SK-N-SH (cell line): ENCODE data around the gene ZNF804A. TPM values are rescaled to one million over a fixed set of nuclear protein-coding genes. Genes with fewer than 3 reads are reported as not detected.

Source experiments
- CTCF ChIA-PET: fragments of 300-600, 350-600 bp; formaldehyde crosslinking; extraction: SDS; loops from one replicate; lab custom pipeline; 2021; lab: Yijun Ruan, JAX
- POLR2A ChIA-PET: fragments of 350-600 bp; sonication (Branson Sonifier 250); formaldehyde crosslinking; extraction: SDS; loops from one replicate; lab custom pipeline; 2020; ENCODE audit warnings: antibody characterized with exemption, inconsistent platforms; lab: Yijun Ruan, JAX
- DNase-seq: peaks from one replicate; pipeline ENCODE4 v3.0.0; 2012
- H2AFZ ChIP-seq: fragments of 200-600 bp; sonication (generic); 2 replicates; pipeline ENCODE4 v1.8.1; 2016; ENCODE audit warnings: antibody characterized with exemption, mild to moderate bottlenecking, low read depth
- H3F3A ChIP-seq: fragments of 200-600 bp; sonication (generic); replicated peaks from 2 replicates; pipeline ENCODE3; 2016; ENCODE audit warnings: antibody characterized with exemption, mild to moderate bottlenecking; ENCODE audit not compliant: insufficient read depth
- H3K27ac ChIP-seq, 2 experiments: fragments of 200-500 bp in 1 of 2; fragments of 200-600 bp in 1 of 2; sonication (Bioruptor generic) in 1 of 2; sonication (generic), shearing (Covaris generic) in 1 of 2; 2 replicates each; pipeline versions ENCODE4 v1.5.1 to v1.6.1; 2014 to 2016; ENCODE audit warnings: low read depth in 2 of 2, inconsistent platforms in 1 of 2, low read length in 1 of 2, mild to moderate bottlenecking in 1 of 2, mixed read lengths in 1 of 2
- H3K27me3 ChIP-seq: fragments of 200-600 bp; sonication (generic), shearing (Covaris generic); 2 replicates; pipeline ENCODE4 v1.6.1; 2016; ENCODE audit warnings: mixed run types; ENCODE audit not compliant: insufficient read depth
- H3K36me3 ChIP-seq, 2 experiments: fragments of 200-500 bp in 1 of 2; fragments of 200-600 bp in 1 of 2; sonication (Bioruptor generic) in 1 of 2; sonication (generic) in 1 of 2; replicated peaks in 1 of 2; 2 replicates each; pipeline versions ENCODE3 to v1.5.1; 2014 to 2016; ENCODE audit warnings: low read length in 1 of 2, mild to moderate bottlenecking in 1 of 2; ENCODE audit not compliant: insufficient read depth in 2 of 2, control insufficient read depth in 1 of 2
- H3K4me1 ChIP-seq, 2 experiments: fragments of 200-500 bp in 1 of 2; fragments of 200-600 bp in 1 of 2; sonication (Bioruptor generic) in 1 of 2; sonication (generic), shearing (Covaris generic) in 1 of 2; 2 replicates each; pipeline versions ENCODE4 v1.5.1 to v1.6.1; 2014 to 2016; ENCODE audit warnings: low read depth in 1 of 2, low read length in 1 of 2, mixed run types in 1 of 2; ENCODE audit not compliant: insufficient read depth in 2 of 2, control insufficient read depth in 1 of 2
- H3K4me2 ChIP-seq: fragments of 200-600 bp; sonication (generic), shearing (Covaris generic); 2 replicates; pipeline ENCODE4 v1.6.1; 2017; ENCODE audit warnings: mixed run types
- H3K4me3 ChIP-seq, 2 experiments: fragments of 200-500 bp in 1 of 2; fragments of 200-600 bp in 1 of 2; sonication (Bioruptor generic) in 1 of 2; sonication (generic), shearing (Covaris generic) in 1 of 2; 2 replicates each; pipeline versions ENCODE4 v1.5.1 to v1.8.1; 2014 to 2016; ENCODE audit warnings: low read depth in 2 of 2, inconsistent platforms in 1 of 2, low read length in 1 of 2, mild to moderate bottlenecking in 1 of 2, mixed read lengths in 1 of 2, moderate library complexity in 1 of 2
- H3K79me2 ChIP-seq: fragments of 200-600 bp; sonication (generic); 2 replicates; pipeline ENCODE4 v1.8.1; 2017; ENCODE audit warnings: mild to moderate bottlenecking; ENCODE audit not compliant: insufficient read depth
- H3K9ac ChIP-seq: fragments of 200-600 bp; sonication (generic); 2 replicates; pipeline ENCODE4 v1.6.1; 2017; ENCODE audit warnings: mixed run types
- H3K9me2 ChIP-seq: fragments of 200-600 bp; sonication (generic); 2 replicates; pipeline ENCODE4 v1.6.1; 2017; ENCODE audit warnings: mixed run types
- H3K9me3 ChIP-seq: fragments of 200-600 bp; sonication (generic); 2 replicates; pipeline ENCODE4 v1.6.1; 2017; ENCODE audit warnings: mixed run types, mild to moderate bottlenecking, moderate library complexity
- H4K20me1 ChIP-seq: fragments of 200-600 bp; sonication (generic); 2 replicates; pipeline ENCODE4 v1.6.1; 2017; ENCODE audit warnings: mild to moderate bottlenecking, mixed run types; ENCODE audit not compliant: insufficient read depth
- CHD2 ChIP-seq: fragments of 150-350 bp; IDR thresholded peaks from 2 replicates; pipeline ENCODE4 v1.6.1; 2018; ENCODE audit warnings: low read length; ENCODE audit not compliant: partially characterized antibody
- ELF1 ChIP-seq: IDR thresholded peaks from 2 replicates; pipeline ENCODE4 v1.4.0; 2012
- EZH2phosphoT487 ChIP-seq: fragments of 200-600 bp; sonication (generic); IDR thresholded peaks from 2 replicates; pipeline ENCODE4 v1.6.1; 2017; ENCODE audit warnings: low read depth, mixed run types, mild to moderate bottlenecking, antibody characterized with exemption, moderate library complexity, borderline replicate concordance
- FOSL2 ChIP-seq: IDR thresholded peaks from 2 replicates; pipeline ENCODE4 v1.4.0; 2012; ENCODE audit warnings: low read depth, mild to moderate bottlenecking, moderate library complexity, borderline replicate concordance
- FOXM1 ChIP-seq: IDR thresholded peaks from 2 replicates; pipeline ENCODE4 v1.4.0; 2012; ENCODE audit warnings: low read depth, mild to moderate bottlenecking
- GABPA ChIP-seq: IDR thresholded peaks from 2 replicates; pipeline ENCODE4 v1.4.0; 2012; ENCODE audit warnings: low read depth, mild to moderate bottlenecking
- GATA2 ChIP-seq: sonication (generic); formaldehyde crosslinking; IDR thresholded peaks from 2 replicates; pipeline ENCODE4 v1.5.0; 2020; ENCODE audit warnings: mild to moderate bottlenecking, missing genetic modification reagents
- IRF3 ChIP-seq: fragments of 150-350 bp; IDR thresholded peaks from 2 replicates; pipeline ENCODE4 v1.6.1; 2016; ENCODE audit warnings: mild to moderate bottlenecking, low read depth, low read length
- MXI1 ChIP-seq: IDR thresholded peaks from 2 replicates; pipeline ENCODE4 v1.6.1; 2012; ENCODE audit warnings: mild to moderate bottlenecking, low read depth, low read length, improper control_type of control experiment
- NFIC ChIP-seq: IDR thresholded peaks from 2 replicates; pipeline ENCODE4 v1.4.0; 2012; ENCODE audit warnings: borderline replicate concordance
- NRF1 ChIP-seq: IDR thresholded peaks from 2 replicates; pipeline ENCODE4 v1.6.1; 2012; ENCODE audit warnings: low read depth, mild to moderate bottlenecking, low read length
- POLR2AphosphoS5 ChIP-seq: IDR thresholded peaks from 2 replicates; pipeline ENCODE4 v1.6.1; 2012; ENCODE audit warnings: low read depth, low read length
- RAD21 ChIP-seq: IDR thresholded peaks from 2 replicates; pipeline ENCODE4 v1.6.1; 2012; ENCODE audit warnings: mild to moderate bottlenecking, low read length
- RFX5 ChIP-seq: IDR thresholded peaks from 2 replicates; pipeline ENCODE4 v1.6.1; 2012; ENCODE audit warnings: mild to moderate bottlenecking, improper control_type of control experiment, low read length
- RXRA ChIP-seq: IDR thresholded peaks from 2 replicates; pipeline ENCODE4 v1.4.0; 2012; ENCODE audit warnings: low read depth, mild to moderate bottlenecking, borderline replicate concordance
- SIN3A ChIP-seq: IDR thresholded peaks from 2 replicates; pipeline ENCODE4 v1.6.1; 2012; ENCODE audit warnings: low read depth, mild to moderate bottlenecking, low read length, moderate library complexity, borderline replicate concordance
- SMC3 ChIP-seq: IDR thresholded peaks from 2 replicates; pipeline ENCODE4 v1.6.1; 2012; ENCODE audit warnings: low read depth, low read length, improper control_type of control experiment
- TAF1 ChIP-seq: IDR thresholded peaks from 2 replicates; pipeline ENCODE4 v1.6.1; 2012; ENCODE audit warnings: low read depth, mild to moderate bottlenecking, low read length, moderate library complexity, borderline replicate concordance
- TCF12 ChIP-seq: IDR thresholded peaks from 2 replicates; pipeline ENCODE4 v1.4.0; 2012
- USF1 ChIP-seq: IDR thresholded peaks from 2 replicates; pipeline ENCODE4 v1.4.0; 2012; ENCODE audit warnings: low read depth, borderline replicate concordance
- YY1 ChIP-seq: IDR thresholded peaks from 2 replicates; pipeline ENCODE4 v1.4.0; 2012; ENCODE audit warnings: low read depth, mild to moderate bottlenecking
- ZBTB33 ChIP-seq: IDR thresholded peaks from 2 replicates; pipeline ENCODE4 v1.4.0; 2012; ENCODE audit warnings: low read depth, borderline replicate concordance
- WGBS: methylation state at CpG from one replicate; pipeline ENCODE4 v1.1.6; 2017; ENCODE audit warnings: low lambda C conversion rate; 5-methylcytosine and 5-hydroxymethylcytosine counted together
- polyA plus RNA-seq, 3 experiments: library from polyadenylated mRNA; depleted of rRNA; stranded (reverse); fragments of >200 nt; gene quantifications; 2 replicates each; pipeline ENCODE4 v1.2.3, GENCODE V29; 2012
- TF ChIP-seq, protein P1 (sequence below): IDR thresholded peaks from 2 replicates; pipeline ENCODE4 v1.6.1; 2012; ENCODE audit warnings: mild to moderate bottlenecking, low read depth, low read length, moderate library complexity
- TF ChIP-seq, protein P2 (sequence below): IDR thresholded peaks from 2 replicates; pipeline ENCODE4 v1.4.0; 2012; ENCODE audit warnings: low read depth

The ZNF804A gene
- polyA plus RNA-seq, 1 of the 3 experiments (the other 2 are of a cell fraction): 0.02 TPM

DNA sequence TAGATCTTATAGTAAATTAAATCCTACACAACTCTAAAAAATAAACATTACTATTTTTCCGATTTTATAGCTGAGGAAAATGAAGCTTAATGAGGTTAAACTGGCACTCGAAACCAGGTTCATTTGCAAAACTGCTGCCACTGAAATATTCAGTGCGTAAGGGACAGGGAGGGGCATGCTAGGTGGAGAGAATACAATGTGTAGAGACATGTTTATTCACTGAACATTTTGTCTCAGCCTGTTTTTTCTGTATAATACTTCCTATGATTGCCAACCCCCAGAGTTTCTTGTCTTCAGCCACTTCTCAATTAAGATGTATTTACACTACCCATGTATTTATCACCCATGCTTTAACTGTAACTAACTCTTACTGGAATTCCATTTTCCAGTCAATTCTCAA, 31.6 kb upstream of the ZNF804A start (continued):
- no peak for TF ChIP-seq USF1
- TF ChIP-seq TAF1: no peak
- TF ChIP-seq ELF1: no peak
- no peak for TF ChIP-seq POLR2AphosphoS5
- no peak for TF ChIP-seq NRF1
- TF ChIP-seq FOXM1: no peak
- TF ChIP-seq SIN3A: no peak
- TF ChIP-seq RXRA: no peak
- no peak for TF ChIP-seq FOSL2
- no peak for TF ChIP-seq GABPA

DNA sequence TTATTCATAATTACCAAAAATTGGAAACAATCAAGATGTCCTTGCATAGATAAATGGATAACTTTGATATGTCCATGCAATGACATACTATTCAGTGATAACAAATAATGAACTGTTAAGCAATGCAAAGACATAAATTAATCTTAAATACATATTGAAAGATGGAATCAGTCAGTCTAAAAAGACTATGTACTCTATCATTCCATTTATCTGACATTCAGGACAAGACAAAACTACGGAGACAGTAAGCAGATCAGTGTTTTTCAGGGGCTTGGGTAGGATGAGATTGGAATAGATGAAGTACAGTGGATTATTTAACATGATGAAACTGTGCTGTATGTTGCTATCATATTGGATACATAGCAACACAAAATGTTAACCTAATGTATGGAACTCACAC, 21.3 kb upstream of the ZNF804A start:
- Histone ChIP-seq H3K27me3 (no peaks in the 10 kb centered on the region), H3K4me1 (no peaks in the 10 kb centered on the region; a peak in 1 of 4 replicates), H3K79me2 (no peaks in the 10 kb centered on the region), H4K20me1 (no peaks in the 10 kb centered on the region), H3K9ac (no peak overlapping the region), H3K36me3 (no peaks in the 10 kb centered on the region), H3K27ac (no peak overlapping the region), H3K9me3 (no peaks in the 10 kb centered on the region), H3F3A (no peaks in the 10 kb centered on the region), H3K4me3 (no peak overlapping the region), H2AFZ (no peak overlapping the region), H3K9me2 (no peaks in the 10 kb centered on the region), H3K4me2 (no peak overlapping the region)
- WGBS: 28% methylated on average over 1 of the region's 1 CpG
- CTCF ChIA-PET: no interaction called here
- POLR2A ChIA-PET: no interaction called here
- DNase-seq: peak; percentile 33
- TF ChIP-seq GATA2 (CRISPR knock-in tag) (peak; percentile 95), TCF12 (peak; percentile 15; the same call in 1 of the 2 replicates), TAF1 (no peak), RFX5 (no peak), NFIC (no peak), RAD21 (no peak), GABPA (no peak), ELF1 (no peak), CHD2 (no peak), POLR2AphosphoS5 (no peak), FOSL2 (no peak), YY1 (no peak), ZBTB33 (no peak), EZH2phosphoT487 (no peak), MXI1 (no peak), NRF1 (no peak), SIN3A (no peak), IRF3 (no peak), SMC3 (no peak)
- TF ChIP-seq, protein P1, sequence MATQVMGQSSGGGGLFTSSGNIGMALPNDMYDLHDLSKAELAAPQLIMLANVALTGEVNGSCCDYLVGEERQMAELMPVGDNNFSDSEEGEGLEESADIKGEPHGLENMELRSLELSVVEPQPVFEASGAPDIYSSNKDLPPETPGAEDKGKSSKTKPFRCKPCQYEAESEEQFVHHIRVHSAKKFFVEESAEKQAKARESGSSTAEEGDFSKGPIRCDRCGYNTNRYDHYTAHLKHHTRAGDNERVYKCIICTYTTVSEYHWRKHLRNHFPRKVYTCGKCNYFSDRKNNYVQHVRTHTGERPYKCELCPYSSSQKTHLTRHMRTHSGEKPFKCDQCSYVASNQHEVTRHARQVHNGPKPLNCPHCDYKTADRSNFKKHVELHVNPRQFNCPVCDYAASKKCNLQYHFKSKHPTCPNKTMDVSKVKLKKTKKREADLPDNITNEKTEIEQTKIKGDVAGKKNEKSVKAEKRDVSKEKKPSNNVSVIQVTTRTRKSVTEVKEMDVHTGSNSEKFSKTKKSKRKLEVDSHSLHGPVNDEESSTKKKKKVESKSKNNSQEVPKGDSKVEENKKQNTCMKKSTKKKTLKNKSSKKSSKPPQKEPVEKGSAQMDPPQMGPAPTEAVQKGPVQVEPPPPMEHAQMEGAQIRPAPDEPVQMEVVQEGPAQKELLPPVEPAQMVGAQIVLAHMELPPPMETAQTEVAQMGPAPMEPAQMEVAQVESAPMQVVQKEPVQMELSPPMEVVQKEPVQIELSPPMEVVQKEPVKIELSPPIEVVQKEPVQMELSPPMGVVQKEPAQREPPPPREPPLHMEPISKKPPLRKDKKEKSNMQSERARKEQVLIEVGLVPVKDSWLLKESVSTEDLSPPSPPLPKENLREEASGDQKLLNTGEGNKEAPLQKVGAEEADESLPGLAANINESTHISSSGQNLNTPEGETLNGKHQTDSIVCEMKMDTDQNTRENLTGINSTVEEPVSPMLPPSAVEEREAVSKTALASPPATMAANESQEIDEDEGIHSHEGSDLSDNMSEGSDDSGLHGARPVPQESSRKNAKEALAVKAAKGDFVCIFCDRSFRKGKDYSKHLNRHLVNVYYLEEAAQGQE: no peak
- TF ChIP-seq, protein P2, sequence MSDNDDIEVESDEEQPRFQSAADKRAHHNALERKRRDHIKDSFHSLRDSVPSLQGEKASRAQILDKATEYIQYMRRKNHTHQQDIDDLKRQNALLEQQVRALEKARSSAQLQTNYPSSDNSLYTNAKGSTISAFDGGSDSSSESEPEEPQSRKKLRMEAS: no peak
